HG03354 (cell line): ENCODE data around the gene CARD19.
A peak's percentile ranks its signal among the peaks of the same experiment; 100 is the strongest.
"Not testable (repeated sequence)": the region's sequence is repeated elsewhere in the genome, so short reads cannot be mapped to it uniquely, and the experiment has no call there.

Experiments
- ATAC-seq: cut with Tn5 transposase; IDR thresholded peaks from one replicate; pipeline ENCODE4 v1.9.1; 2021; ENCODE audit warnings: mild to moderate bottlenecking; ENCODE audit not compliant: unreplicated experiment, poor library complexity, severe bottlenecking

Gene CARD19

DNA sequence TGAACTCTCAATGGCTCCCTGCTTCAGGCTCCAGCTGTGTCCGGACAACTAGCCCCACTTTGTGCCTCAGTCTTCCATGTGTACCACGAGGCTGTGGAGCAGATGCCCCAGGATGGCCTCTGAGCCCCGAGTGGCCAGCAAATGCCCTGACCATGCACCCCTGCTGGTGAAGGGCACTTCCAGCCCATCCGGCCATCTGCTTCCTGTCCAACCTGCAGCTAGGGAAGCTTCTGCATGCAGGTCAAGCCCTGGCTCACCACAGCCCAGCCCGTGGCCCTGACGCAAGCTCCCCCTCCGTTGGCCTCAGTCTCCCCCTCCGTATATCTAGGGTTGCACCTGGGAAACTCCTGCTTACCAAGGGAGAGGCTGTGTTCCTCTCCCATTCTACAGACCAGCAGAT is 33.3 kb downstream of the CARD19 start:
- no peak for ATAC-seq

DNA sequence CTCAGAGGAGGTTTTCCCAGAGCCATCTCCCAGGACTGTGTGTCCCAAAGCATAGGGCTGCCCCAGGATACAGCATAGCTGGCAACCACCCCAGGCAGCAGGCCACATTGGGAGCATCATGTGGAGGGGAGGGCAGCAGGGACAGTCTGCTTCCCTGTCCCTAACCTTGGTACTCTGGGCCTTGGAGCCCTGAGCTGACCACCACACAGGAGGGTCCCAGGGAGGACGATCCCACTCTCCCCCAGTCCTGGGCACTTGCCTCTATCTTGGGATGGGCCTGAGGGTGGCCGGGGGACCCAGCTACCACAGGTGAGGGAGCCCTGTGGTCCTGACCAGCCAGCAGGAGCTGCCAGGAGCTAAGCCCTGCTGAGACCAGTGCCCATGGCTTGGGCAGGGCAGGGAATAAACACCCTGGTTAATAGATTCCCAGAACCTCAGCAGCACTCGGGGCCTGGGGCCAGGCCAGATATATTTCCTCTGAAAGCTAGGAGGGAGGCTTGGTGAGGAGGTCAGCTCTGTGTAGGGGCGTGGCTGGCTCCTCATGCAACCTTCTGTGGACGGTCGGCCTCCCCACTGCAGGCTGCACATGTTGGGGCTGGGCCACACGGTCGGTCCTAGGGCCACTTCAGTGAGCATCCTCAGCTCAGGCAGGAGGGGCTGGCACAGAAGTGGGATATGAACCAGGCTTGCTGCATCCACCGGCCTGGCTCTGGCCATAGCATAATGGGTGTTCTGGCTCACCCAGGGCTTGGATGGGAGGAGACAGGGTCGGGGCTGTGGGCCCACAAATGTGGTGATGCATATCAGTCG is 33.9 kb downstream of the CARD19 start:
- ATAC-seq, result no peak

DNA sequence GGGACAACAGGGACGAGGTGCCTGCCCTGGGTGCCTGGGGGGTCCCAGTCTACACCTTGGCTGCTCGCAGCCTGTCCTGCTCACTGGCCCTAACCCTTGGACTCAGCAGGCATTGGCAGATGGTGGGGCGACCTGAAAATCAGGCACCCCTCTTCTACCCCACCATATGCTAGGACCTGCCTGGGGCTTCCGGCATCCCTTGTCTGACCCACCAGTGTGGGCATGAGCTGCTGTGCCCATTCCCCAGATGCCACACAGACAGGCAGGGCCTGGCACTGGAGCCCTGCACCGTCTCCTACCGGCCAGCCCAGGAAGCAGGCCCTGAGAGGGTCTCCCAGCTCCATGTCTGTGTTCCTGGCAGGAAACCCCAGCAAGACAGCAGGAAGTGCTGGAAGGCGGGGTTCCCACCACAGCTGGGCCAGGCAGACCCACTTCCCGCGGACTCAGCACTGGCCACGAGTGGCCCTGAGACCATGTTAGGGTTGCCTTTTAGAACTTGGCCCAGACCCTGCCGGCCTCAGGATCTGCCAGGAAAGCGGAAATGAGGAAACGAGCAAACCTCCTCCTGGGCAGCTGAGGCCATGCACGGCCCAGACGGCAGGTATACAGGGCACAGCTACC is 35.0 kb downstream of the CARD19 start:
- no peak for ATAC-seq

DNA sequence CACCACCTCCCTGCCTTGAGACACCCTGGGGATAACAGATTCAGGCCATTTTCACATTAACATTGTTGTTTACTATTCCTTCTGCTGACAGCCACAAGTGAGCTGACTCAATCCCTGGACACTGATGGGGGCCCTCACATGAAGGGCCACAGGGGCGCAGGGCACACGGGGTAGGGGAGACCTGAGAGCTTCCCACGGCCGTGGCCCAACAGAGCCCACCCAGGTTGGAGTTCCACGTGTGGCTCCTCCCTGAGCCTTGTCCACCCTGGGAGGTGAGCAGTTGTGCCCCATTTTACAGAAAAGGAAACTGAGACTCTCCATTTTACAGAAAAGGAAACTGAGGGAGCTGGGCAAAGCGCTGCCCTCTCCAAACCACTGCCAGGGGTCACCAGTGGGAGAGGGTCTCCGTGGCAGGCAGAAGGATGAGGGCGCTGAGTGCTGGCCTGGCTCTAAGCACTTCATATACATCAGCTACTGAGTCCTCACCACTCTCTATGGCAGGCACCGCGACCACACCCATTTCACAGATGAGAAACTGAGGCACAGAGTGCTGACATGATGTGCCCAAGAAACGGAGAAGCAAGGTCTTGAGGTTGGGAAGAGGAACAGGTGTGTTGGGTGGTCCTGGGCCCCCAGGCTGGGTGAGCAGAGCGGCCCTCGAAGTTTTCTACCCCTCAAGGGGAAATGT is 35.7 kb downstream of the CARD19 start:
- no peak for ATAC-seq

DNA sequence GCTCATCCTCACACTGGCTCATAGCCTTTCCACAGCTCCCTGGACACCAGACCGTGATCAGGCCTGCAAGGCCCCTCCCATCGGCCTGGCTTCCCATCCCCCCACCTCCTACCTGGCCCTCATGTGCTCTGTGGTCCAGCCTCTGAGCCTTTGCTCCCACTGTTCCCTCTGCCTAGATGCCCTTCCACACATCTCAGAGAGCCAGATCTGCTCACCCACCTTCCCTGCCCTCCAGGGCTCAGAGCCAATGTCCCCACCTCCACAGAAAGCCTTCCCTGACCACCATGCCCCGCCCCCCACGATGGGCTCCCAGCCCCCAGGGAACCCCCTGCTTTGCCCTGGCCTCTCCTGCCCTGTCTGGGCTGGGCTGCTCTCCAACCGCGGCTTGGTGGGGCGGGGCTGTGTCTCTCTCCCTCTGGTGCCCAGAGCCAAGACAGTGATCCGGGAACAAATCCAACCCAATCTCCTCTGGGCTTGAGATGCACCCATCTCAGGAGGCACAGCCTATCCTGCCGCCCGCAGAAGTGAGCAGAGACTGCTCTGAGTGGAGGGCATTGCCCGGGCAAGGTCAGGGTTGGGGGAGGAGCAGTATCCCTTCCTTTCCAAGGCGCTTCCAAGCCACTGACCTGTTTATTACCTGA is 36.4 kb downstream of the CARD19 start:
- no peak for ATAC-seq

DNA sequence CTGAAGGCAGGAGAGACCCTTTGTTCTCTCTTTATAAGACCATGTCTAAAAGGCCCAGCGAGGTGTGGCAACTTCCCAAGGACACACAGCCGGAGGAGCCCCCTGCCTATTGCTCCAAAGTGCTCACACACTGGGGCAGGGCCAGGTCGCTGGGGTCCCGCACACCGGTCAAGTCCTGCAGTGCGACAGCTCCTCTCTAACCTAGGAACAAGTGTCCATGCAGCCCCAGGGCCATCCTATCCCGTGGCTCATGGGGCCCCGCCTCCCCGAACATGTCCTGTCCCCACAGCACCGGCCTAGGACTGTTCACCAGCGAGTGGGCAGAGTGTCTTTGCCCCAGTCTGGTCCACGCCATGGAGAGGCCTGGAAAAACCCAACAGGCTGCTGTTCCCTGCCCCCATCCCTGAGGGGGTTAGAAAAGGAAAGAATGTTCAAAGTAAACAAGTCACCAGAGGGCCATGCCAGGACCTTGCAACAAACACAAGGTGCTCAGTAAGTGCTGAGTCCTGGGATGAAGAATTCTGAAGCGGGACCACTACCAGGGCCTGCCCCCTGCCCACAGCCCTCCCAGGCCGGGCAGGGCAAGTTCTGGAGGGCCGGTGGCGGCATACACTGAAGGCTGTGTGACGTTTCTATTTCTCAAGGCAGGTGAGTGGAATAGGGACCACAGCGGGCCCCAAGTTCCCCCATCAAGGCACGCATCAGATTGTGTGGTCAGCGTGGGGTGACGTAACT is 37.1 kb downstream of the CARD19 start:
- peak; percentile 55 for ATAC-seq

DNA sequence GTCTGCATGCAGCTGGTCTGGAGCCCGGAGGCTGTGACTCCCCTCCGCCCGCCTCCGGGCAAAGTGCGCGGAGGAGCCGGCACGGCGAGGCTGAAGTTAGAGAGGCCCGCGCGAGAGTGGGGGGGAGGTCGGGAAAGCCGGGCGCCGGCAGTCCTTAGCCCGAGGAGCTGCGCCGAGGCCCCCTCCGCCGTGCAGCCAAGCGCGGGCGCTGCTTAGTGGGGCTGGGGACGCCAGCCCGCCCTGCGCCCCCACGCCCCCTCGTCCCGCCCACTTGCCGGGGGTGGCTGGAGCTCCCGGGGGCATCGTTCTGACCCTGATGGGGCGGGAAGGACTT is 37.6 kb downstream of the CARD19 start:
- ATAC-seq, result no peak

DNA sequence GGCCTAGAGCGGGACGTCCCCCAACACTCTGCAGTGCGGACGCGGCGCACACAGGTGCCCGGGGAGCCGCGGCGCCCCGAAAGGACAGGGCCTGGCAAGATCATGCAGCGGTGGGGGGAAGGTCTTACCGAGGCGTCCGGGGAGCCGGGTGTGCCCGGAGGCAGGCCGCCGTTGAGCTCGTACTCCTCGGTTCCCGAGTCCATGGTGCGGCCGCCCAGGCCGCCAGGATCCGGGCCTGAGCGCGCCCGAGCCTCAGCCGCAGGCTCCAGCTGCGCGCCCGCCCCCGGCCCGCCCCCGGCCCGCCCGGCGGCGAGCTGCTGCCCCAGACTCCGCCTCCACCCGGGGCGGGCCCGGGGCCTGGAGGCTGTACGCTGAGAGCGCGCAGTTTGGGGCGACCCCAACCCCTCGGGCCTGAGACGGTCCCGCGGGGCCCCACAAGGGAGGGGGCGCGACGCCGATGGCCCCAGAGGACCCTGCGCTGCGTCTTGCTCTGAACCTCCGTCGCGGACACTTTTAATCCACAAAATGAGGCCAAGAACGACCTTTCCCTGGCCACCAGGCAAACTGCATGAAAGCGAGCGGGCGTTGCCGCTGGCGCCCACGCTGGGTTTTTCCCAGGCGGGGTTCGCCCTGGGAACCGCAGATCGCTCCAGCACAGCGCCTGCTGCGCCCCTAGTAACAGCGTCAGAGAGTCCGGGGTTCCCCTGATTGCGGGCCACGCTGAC is 38.2 kb downstream of the CARD19 start, which contains the start of gene NINJ1:
NINJ1 (minus strand) TSS at position 237 of the 725 bp plus-strand sequence; CDS start at position 203, 34 bp downstream.
- peak; percentile 75 for ATAC-seq

DNA sequence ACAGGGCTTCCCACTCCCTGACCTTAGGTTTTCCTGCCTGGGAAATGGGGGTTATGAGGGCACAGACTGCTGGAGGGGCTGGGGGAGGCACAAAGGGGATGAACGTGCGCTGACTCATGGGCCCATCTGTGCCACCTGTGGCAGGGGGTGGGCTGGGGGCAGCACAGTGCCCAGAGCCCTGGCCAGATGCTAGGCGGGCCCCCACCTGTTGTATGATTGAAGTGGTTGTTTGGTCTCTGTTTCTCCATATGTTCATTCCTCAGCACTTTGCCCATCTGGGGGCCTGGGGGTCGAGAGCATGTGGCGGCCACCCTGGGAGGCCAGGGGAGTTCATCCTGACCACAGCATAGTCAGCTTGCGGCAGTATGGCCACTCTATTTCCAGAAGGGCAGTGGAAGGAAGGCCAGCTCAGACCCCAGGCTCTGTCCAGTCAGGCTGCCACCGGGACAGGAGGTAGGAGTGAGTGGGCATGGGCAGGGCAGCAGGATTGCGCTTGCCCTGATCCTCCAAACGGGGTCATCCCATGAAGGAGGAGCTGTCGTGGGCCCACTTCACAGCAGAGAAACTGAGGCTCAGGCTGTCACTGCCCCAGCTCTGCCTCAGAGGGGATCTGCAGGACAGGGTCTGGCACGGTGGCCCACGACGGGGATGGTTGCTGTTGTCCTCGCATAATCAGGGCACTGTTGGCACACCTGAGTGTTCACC is 38.9 kb downstream of the CARD19 start:
- peak; percentile 1 for ATAC-seq

DNA sequence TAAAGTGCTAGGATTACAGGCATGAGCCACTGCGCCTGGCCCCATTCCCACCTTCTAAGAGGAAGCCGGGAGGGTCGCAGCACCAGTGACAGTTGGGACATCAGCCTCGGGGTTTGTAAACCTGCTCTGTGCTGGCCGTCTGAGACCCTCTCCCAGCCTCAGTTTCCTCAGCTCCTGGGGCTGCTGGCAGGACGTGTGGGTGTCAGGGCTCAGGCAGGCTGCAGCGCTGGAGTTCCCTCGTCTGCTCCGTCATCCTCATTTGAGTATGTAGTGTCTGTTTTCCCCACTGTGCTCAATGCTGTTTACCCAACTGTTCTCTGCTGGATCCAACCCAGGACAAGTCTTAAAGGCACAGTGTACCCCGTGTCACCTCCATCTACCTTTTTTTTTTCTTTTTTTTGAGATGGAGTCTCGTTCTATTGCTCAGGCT is 40.0 kb downstream of the CARD19 start:
- no peak for ATAC-seq

DNA sequence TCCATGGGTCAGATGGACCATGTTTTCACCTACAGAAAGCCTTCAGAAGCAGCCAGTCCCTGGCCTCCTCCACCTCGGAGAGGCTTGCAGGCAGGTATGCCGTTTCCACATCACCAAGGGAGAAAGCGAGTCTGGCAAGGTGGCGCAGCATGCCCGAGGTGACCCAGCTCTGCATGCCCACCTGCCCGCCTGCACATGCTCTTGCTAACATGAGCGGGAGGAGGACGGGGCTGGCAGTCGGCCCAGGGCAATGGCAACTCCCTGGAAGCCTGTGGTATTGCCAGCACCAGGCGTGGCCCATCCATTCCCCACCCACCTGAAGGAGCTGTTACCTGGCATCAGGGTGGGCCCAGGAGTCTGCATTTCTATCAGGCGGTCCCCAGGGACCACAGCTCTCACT is 41.3 kb downstream of the CARD19 start:
- ATAC-seq, result no peak

DNA sequence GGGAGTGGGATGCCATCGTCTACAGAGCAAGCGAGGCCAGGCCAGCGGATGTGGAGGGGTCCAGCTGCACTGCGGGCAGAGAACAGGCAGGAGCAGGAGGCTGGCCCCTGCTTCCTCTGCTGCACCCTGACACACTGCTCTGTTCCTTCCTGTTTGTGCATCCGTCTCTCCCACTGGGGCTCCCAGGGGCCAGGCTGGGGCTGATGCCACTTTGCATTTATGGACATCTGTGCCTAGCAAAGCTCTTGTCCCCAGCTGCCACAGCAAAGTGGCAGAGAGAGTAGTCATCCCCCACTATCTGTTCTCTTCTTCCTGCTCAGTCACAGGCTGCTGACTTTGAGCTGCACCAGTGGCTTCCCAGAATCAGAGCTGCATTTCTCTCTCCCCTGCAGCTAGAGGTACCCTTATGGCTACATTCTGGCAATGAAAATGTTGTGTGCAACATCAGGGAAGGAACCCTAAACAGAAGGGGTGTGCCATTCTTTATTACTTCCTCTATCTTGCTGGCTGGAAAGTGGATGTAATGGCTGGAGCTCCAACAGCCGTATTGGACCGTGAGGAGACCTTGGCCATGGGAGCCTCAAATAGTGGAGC is 42.3 kb downstream of the CARD19 start:
- no peak for ATAC-seq

DNA sequence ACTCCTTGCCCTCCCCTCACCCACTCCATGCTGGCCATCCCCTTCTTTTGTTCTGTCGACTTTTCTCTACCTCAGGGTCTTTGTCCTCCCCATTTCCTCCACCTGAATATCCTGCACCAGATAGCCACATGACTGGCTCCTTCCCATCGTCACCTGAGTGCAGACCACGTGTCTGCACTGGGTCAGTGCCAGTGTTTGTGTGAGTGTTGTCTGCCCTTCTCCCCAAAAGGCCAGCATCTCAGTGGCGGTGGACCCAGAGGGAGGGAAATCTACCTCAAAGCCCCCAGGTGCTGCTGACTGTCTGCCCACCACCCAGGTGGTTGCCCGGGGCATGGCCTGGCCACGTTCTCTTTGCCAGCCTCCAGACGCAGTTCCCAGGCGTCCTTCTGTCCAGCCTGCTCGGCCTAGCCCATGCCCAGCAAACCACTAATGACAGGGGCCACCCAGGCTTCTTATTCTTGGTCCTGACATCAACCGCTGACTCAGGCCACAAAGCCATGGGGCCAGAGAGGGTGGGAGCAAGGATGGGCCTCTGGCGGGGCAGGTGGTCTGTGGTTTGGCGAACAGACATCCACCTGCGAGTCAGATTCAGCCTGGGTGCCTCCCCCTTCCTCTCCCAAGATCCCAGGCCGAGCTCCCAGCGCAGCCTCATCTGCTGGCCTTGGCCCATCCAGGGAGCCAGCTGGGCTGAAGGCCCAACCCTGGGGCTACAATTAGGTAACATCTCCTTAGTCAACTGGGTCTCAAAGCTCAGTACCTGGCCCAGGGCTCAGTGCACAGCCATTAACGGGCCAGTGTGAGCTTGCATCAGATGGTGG is 43.6 kb downstream of the CARD19 start:
- no peak for ATAC-seq

DNA sequence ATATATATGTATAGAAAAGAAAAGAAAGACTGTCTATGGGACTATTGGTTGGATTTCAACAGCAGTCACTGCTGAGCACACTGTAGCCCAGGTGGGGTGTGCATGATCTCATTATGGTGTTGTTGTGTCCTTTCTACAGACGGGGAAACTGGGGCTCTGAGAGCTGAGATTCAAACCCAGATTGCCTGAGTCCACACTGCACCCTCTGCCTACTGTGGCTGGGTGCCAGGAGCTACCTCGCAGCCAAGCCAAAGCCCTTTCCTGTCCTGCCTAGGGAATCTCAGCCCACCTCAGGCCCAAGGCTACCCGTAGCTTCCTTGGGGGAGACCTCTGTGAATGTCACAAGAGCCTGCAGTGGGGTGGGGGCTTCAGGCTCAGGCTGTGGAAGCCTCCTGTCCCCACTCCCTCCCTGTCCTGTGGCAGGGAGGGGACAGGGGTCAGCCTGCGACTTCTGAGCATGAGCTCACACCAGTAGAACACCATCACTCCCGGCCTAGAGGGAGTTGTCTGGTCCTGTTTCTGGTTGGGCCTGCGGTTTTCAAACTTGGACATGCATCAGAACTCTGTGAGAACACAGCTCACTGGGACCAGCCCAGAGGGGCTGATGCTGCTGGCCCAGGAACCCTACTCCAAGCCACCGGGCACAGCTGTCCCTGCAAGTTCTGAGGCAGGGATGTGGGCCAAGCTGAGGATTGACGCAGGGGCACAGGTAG is 45.9 kb downstream of the CARD19 start:
- ATAC-seq, result no peak

DNA sequence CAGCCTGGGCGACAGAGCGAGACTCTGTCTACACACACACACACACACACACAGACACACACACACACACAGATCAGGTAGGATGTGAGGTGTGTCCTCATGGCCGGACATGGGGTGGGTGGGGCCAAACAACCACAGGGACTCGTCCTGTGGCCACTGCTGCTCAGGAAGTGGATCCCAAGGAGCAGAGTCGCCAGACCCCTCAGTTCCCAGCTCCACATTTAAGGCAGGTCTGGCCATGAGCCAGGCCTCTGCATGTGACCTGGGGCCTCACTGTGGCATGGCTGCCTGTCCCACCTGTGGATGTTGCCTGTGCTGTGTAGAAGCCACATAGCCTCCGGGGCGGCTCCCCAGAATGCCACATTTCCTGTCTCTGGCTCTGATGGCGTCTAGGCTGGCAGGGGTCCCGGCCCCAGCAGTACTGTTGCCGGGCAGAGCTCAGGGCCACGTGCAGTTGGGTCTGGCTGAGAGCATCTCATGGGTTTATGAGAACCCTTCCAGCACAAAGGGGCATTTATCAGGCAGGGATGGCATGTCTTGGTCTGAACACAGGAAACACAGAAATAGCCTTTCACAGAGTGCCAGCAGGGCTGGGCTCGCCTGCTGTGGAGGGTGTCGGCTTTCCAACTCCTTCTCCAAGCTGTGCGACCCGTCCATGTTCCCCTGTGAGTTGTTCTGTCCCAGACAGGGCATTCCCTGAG is 48.0 kb downstream of the CARD19 start:
- ATAC-seq, result no peak

DNA sequence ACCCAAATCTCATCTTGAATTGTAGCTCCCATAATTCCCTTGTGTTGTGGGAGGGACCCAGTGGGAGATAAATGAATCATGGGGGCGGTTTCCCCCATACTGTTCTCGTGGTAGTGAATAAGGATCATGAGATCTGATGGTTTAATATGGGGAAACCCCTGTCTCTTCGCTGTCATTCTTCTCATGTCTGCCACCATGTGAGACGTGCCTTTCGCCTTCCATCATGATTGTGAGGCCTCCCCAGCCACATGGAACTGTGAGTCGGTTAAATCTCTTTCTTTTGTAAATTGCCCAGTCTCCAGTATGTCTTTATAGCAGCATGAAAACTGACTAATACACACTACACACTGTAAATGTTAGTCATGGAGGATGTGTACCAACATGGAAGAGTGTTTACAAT is 50.7 kb downstream of the CARD19 start:
- not testable (repeated sequence) for ATAC-seq
